Hepatocyte (in vitro differentiated cells): ENCODE data around the gene GALNT18. TPM values are rescaled to one million over a fixed set of nuclear protein-coding genes. Genes with fewer than 3 reads are reported as not detected.

Source experiments
- DNase-seq: peaks from one replicate; pipeline ENCODE4 v3.0.0-alpha.2; 2016; ENCODE audit warnings: low spot score
- H2AFZ ChIP-seq: fragments of 200-600 bp; sonication (generic); 2 replicates; pipeline ENCODE4 v1.6.0; 2016; ENCODE audit warnings: antibody characterized with exemption, mild to moderate bottlenecking
- H3K27ac ChIP-seq: fragments of 200-600 bp; sonication (generic); 2 replicates; pipeline ENCODE4 v1.5.1; 2016; ENCODE audit warnings: mild to moderate bottlenecking
- H3K27me3 ChIP-seq: fragments of 200-600 bp; sonication (generic); 2 replicates; pipeline ENCODE4 v1.6.1; 2016
- H3K36me3 ChIP-seq: fragments of 200-600 bp; sonication (generic); replicated peaks from 2 replicates; pipeline ENCODE4 v1.5.1; 2016; ENCODE audit warnings: low read depth; ENCODE audit not compliant: insufficient read depth
- H3K4me1 ChIP-seq: fragments of 200-600 bp; sonication (generic); 2 replicates; pipeline ENCODE4 v1.5.1; 2016; ENCODE audit warnings: mild to moderate bottlenecking, moderate library complexity; ENCODE audit not compliant: insufficient read depth
- H3K4me2 ChIP-seq: fragments of 200-600 bp; sonication (generic); 2 replicates; pipeline ENCODE4 v1.6.0; 2016
- H3K4me3 ChIP-seq: fragments of 200-600 bp; sonication (generic); 2 replicates; pipeline ENCODE4 v1.5.1; 2016; ENCODE audit warnings: mild to moderate bottlenecking
- H3K79me2 ChIP-seq: fragments of 200-600 bp; sonication (generic); 2 replicates; pipeline ENCODE4 v1.6.0; 2017; ENCODE audit warnings: mild to moderate bottlenecking
- H3K9me2 ChIP-seq: fragments of 200-600 bp; sonication (generic); replicated peaks from 2 replicates; pipeline ENCODE4 v1.6.0; 2017; ENCODE audit warnings: mild to moderate bottlenecking; ENCODE audit not compliant: insufficient read depth
- H3K9me3 ChIP-seq: fragments of 200-600 bp; sonication (generic); 2 replicates; pipeline ENCODE4 v1.5.1; 2016; ENCODE audit warnings: low read depth, mild to moderate bottlenecking
- H4K20me1 ChIP-seq: fragments of 200-600 bp; sonication (generic); 2 replicates; pipeline ENCODE4 v1.6.0; 2016; ENCODE audit warnings: mild to moderate bottlenecking; ENCODE audit not compliant: insufficient read depth, poor library complexity, severe bottlenecking
- CTCF ChIP-seq: fragments of 200-600 bp; sonication (generic); IDR thresholded peaks from 2 replicates; pipeline ENCODE4 v1.5.1; 2016; ENCODE audit warnings: antibody characterized with exemption, mild to moderate bottlenecking; ENCODE audit not compliant: poor library complexity
- EZH2 ChIP-seq: fragments of 200-600 bp; sonication (generic); IDR thresholded peaks from 2 replicates; pipeline ENCODE4 v1.6.1; 2016; ENCODE audit warnings: antibody characterized with exemption, mild to moderate bottlenecking, borderline replicate concordance
- EZH2phosphoT487 ChIP-seq: fragments of 200-600 bp; sonication (generic); IDR thresholded peaks from one replicate; pipeline ENCODE4 v1.6.1; 2018; ENCODE audit warnings: antibody characterized with exemption, mild to moderate bottlenecking, low read depth, moderate library complexity; ENCODE audit not compliant: unreplicated experiment, severe bottlenecking
- WGBS: methylation state at CpG from one replicate; pipeline ENCODE4 v1.1.6; 2016; ENCODE audit warnings: low lambda C conversion rate; ENCODE audit errors: missing lambda C conversion rate; 5-methylcytosine and 5-hydroxymethylcytosine counted together
- polyA plus RNA-seq: library from polyadenylated mRNA; unstranded; fragments of >200 nt; fragmentation: Nextera tagmentation; extraction: Ambion mirVana; gene quantifications from 2 replicates; pipeline ENCODE4 v1.2.1, GENCODE V29; 2016
- total RNA-seq: library from RNA; depleted of rRNA; stranded (reverse); fragments of >200 nt; gene quantifications from 2 replicates; pipeline ENCODE4 v1.2.3, GENCODE V29; 2014

The GALNT18 gene
- total and polyA plus RNA-seq, 2 experiments from 2014 or later = 11.6 to 22.4 TPM

DNA sequence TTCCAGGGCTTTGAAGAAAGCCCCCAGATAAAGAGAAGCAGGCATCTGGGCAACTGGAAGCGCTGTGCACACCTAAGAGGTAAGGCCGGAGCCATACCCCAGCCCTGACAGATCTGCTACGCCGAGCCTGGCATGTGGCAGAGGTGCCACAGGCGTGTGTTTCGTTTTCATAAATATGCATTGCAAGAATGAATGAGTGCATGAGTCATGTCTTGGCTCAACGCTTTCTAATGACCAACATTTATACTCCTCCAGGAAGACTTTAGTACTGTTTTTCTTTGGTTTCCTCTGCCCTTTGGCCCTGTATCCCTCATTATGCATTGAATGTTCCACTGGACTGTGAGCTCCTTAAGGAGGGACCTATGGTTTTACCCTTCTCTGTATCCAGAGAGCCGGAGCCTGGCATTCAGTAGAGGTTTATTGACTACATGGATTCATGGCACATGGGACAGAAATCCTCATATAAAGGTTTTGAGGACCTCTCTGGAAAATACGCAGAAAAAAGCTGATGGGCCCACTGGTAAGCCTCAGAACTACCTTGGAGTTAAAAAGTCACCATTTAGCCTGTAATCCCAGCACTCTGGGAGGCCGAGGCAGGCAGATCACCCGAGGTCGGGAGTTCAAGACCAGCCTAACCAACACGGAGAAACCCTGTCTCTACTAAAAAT, 229.9 kb downstream of the GALNT18 start:
- H3K4me2 ChIP-seq = no peak overlapping the region
- DNase-seq = no peak
- no peaks in the 10 kb centered on the region for H3K36me3 ChIP-seq
- no peaks in the 10 kb centered on the region for H4K20me1 ChIP-seq
- H3K9me3 ChIP-seq = no peaks in the 10 kb centered on the region
- no peak overlapping the region for H3K4me3 ChIP-seq
- 84% methylated on average over 13 of the region's 13 CpGs for WGBS
- H3K9me2 ChIP-seq = no peaks in the 10 kb centered on the region
- TF ChIP-seq CTCF (no peak), EZH2phosphoT487 (no peak), EZH2 (no peak)
- no peak overlapping the region for H2AFZ ChIP-seq
- no peaks in the 10 kb centered on the region for H3K79me2 ChIP-seq
- H3K27me3 ChIP-seq = no peaks in the 10 kb centered on the region
- no peaks in the 10 kb centered on the region for H3K4me1 ChIP-seq
- no peak overlapping the region for H3K27ac ChIP-seq

DNA sequence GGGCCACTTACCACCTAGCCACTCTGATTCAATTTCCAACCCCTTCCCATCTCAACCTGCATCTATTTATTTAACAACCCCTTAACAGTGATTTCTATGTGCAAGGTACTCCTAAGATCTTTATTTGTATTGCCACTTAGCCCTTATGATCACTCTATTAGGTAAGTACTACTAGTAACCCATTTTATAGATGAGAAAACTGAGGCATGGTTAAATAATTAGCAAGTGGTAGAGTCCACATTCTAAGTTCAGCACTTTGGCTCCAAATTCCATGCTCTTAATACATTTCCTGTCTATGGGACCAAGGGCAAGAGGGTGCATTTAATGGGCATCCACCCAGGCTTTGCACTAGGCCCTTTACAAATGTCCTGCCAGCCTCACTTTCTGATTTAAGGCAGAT, 230.6 kb downstream of the GALNT18 start:
- Histone ChIP-seq H2AFZ (no peak overlapping the region), H3K79me2 (no peaks in the 10 kb centered on the region), H3K4me3 (no peak overlapping the region), H3K9me3 (no peaks in the 10 kb centered on the region), H3K4me2 (no peak overlapping the region), H3K9me2 (no peaks in the 10 kb centered on the region), H3K27ac (no peak overlapping the region), H4K20me1 (no peaks in the 10 kb centered on the region), H3K36me3 (no peaks in the 10 kb centered on the region), H3K27me3 (no peaks in the 10 kb centered on the region), H3K4me1 (no peaks in the 10 kb centered on the region)
- TF ChIP-seq EZH2phosphoT487 (no peak), CTCF (no peak), EZH2 (no peak)
- no peak for DNase-seq

DNA sequence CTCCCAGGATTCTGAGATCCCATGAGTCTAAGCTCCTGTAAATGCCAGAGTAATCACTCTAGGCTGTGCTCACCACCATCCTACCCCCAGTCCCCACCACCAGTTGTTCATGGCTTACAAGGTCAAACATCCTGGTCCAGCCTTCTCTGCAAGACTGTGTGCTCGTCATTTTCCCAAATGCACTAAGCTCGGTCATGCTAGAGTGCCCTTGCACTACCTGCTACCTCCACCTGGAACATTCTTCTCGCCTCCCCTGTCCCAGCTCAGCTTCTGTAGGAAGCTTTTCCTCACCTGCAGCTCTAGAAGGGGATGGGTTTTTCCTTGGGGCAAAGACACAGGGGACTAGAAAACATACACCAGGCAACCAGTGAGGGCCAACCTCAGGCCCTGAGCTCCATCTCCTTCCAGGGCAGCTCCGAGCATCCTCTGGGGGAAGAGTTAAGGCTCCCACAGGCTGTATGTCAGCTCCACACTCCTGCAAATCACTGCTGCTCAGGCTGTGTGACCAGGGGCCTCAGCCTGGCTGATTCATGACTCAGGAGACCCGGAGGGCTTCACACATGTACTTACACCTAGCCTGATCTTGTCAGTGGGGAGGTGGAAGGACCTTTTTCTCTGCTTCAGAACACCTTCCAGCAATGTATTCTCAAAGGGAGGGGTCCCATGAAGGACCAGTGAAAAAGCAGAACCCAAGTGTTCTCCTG, 231.6 kb downstream of the GALNT18 start:
- H3K4me1 ChIP-seq = no peaks in the 10 kb centered on the region
- H4K20me1 ChIP-seq = no peaks in the 10 kb centered on the region
- H3K79me2 ChIP-seq = no peaks in the 10 kb centered on the region
- no peak overlapping the region for H2AFZ ChIP-seq
- no peaks in the 10 kb centered on the region for H3K9me3 ChIP-seq
- H3K36me3 ChIP-seq = no peaks in the 10 kb centered on the region
- H3K27me3 ChIP-seq = no peaks in the 10 kb centered on the region
- no peaks in the 10 kb centered on the region for H3K9me2 ChIP-seq
- H3K27ac ChIP-seq = no peak overlapping the region
- H3K4me2 ChIP-seq = no peak overlapping the region
- no peak overlapping the region for H3K4me3 ChIP-seq
- 72% methylated on average over 5 of the region's 5 CpGs for WGBS
- no peak for DNase-seq
- TF ChIP-seq EZH2phosphoT487 (no peak), CTCF (no peak), EZH2 (no peak)
